ENCODE results near the gene PLD1.
"Not testable (repeated sequence)": the region's sequence is repeated elsewhere in the genome, so short reads cannot be mapped to it uniquely, and the experiment has no call there.

The PLD1 gene

DNA sequence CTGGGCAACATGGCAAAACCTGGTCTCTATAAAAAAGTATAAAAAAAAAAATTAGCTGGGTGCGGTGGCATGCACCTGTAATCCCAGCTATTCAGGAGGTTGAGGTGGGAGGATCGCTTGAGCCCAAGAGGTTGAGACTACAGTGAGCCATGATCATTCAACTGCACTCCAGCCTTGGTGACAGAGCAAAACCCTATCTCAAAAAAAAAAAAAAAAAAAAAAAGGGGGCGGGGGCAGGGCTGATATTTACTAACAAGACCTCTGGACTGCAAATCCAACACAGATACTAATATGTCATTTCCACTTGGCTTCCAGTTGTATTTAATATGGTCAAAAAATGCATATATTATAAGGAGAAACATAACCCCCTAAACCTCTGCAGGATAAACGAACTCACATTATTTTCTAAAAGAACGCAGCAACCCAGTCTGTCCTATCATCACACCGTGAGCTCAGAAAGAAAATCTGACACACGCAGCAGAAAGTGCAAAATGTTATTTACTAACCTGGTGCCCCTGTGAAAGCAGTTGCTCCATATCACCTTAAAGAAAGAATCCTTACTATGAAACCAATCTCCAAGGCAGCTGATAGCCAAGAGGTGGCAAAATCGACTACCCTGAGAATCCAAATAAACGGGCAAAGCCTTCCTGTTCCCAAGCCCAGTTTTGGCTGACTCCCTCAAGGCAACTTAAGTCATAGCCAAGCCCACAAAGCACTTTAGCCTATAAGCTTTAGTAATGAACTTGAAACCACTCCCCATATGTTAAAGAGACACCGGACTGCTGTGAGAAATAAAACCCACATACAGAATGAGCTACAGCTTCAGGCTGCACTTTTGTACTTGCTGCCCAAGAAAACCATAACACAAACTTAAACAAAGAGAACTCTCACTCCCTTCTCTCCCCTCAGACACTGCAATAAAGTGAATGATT is 39.3 kb downstream of the PLD1 start:
- DNase-seq (ENCODE audit: low spot score): peak; percentile 78

DNA sequence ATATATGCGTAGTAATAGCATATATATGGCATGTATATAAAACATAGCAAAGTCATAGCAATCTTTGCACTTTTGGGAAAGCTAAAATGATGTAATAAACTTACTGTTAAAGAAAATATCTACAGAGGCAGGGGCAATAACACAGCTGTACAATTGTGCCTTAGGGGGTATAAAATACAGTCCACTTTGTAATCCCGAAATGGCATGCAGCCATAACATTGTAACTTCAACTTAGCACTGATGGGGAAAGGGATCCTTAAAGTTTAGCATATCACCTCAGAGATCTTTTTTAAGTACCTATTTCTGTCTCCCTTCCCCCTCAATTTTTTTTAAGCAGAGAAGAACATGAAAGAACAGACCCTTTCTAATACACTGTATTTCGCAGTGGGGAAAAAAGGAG is 40.8 kb downstream of the PLD1 start:
- DNase-seq (ENCODE audit: low spot score): no peak

DNA sequence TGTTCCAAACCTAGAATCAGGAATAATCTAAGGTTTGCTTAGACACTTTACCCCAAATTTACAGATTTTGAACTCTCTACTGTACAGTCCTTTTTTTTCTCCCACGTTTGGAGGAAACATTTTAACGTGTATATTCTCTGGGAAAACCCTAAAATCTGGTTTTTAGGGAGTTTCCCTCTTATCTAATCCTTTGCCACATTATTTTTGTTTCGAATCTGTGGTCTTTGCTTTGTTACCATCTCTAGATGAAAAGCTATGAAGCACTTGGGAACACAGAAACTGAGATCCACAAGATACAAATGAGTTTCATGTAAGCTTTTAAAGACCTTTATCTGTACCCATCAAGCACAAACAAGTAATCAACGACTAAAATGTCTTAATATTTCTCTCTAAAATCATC is 41.3 kb downstream of the PLD1 start:
- DNase-seq (ENCODE audit: low spot score): no peak

DNA sequence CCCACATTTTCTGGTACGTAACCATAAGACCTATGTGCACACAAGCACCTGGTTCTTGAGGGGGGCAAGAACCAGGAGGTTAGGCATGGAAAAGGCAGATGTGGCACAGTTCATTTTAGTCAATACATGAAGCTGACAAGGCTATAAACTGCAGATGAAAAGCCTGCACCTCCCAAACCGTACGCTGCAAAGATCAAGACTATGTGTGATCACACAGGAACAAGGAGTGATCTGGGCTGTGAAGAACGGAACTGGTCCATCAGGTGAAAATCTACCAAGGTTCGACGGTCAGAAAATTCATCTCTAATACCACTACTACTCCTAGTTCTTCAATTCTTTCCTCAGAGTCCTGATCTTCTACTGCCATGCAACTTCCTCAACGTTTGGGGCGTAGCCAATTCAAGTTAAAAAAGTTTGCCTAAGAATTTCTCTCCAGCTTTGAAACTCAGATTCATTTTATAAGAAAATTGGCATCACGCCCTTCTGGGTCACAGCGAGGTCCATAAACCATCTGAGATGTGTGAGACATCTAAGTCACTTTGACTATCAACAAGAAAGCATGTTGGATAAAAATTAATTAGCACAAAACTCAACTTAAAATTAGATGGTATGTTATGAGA is 41.9 kb downstream of the PLD1 start:
- no peak for DNase-seq (ENCODE audit: low spot score)

DNA sequence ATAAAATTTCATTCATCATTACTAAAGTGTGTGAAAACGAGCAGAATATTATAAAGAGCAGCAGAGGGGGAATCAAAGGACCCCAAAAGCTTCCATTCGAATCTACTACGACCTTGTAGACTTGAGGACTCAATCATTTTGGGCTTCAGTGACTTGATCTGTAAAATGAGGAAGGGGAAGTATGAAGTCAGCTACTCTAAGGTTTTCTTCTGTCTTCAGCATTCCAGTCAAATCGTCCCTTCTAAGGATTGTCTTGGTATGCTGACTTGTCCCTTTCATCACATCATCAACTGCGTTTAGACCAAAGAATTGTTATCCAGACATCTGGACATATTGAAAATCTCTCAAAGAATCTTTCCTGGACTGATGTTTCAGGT is 44.8 kb downstream of the PLD1 start:
- DNase-seq (ENCODE audit: low spot score): no peak

DNA sequence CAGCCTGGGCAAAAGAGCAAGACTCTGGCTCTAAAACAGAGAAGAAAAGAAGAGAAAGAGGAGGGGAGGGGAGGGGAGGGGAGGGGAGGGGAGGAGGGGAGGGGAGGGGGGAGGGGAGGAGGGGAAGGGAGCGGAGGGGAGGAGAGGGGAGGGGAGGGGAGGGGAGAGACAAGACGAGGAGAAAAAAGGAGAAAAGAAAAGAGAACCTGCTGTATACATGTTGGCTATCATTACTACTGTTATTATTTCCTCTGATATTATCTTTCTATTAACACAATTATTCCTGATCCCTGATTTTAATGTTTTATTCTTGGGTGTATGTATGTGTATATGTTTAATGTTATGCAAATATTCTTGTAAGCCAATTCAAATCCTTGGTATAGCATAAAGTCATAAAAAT is 46.9 kb downstream of the PLD1 start:
- DNase-seq (ENCODE audit: low spot score): no peak

DNA sequence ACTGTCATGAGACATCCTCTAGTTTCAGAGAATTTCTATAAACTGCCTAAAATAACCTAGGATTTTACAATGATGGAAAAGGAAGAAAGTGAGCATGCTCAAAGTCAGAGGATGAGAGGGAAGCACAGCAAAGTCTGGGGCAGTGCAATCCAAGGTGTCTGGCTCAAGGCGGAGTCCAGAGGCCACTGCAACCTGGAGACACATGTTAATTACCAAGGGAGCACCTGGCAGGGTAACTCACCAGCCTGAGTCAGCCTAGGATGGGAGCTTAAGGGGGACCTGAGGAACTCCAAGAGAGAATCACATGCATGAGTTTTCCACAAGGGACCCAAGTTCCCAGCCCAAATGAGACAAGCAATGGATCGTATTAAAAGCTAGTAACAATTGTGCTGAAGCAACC is 49.8 kb downstream of the PLD1 start:
- DNase-seq (ENCODE audit: low spot score): no peak

DNA sequence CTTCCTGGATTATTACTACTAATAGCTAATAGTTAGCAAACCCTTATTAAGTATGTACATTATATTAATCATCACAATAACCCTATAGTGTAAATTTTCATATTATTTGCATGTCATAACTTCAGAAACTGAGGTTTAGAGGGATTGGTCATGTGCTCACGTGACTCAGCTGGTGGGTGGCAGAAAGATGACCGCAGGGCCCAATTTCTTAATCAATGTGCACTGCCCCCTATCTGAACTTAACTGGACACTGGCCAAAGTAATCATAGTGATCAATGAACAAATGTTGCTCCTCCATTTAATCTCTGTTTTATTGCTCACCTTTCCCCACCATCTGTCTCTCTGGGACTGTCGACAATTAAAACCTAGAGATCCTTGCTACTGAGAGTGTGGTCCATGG is 52.2 kb downstream of the PLD1 start:
- DNase-seq (ENCODE audit: low spot score): no peak

DNA sequence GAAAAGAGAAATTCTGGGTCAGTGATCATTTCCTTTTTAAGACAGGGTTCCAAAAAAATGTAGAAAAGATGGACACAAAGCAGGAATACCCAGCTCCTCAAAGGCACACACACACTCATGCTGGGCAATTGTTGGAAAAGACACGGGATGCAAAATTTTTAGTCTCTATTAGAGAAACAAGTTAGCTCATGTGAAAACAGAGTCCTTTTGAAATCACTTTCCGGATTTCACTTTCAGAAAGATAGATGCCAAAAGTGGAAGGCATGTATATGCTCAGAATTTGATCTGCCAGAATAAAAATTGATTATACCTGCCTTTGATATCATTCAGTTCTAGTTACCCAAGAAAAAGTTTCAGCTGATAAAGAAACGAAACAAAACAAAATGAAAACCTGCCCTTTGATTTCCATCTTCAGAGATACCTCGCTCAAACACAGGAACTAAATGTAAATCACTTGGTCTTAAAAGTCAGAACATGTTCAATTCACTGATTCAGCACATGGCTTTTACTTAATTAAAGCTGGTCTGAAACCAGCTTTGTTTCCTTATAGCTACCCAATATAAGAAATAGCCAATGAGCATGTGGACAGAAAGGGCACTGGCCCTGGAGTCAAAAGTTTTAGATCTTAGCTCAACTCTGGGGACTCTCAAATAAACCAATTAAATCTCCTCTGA is 52.8 kb downstream of the PLD1 start:
- no peak for DNase-seq (ENCODE audit: low spot score)

DNA sequence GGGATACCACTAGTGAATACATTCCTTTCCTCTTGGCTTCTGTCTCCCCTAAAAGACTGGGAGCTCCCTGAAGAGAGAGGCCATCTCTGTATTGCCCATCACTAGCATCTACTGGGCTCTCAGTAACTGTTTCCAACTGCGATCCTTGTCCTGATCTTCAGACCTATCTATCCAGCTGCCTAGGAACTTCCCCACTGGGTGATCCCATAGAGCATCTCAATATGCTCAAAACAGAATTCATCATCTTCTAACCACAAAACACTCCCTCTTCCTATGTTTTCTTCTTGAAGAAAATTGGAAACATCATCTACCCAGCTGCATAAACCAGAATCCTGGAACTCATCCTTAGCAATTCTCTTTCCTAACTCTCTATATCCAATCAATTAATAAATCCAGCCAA is 54.6 kb downstream of the PLD1 start:
- DNase-seq (ENCODE audit: low spot score): no peak

DNA sequence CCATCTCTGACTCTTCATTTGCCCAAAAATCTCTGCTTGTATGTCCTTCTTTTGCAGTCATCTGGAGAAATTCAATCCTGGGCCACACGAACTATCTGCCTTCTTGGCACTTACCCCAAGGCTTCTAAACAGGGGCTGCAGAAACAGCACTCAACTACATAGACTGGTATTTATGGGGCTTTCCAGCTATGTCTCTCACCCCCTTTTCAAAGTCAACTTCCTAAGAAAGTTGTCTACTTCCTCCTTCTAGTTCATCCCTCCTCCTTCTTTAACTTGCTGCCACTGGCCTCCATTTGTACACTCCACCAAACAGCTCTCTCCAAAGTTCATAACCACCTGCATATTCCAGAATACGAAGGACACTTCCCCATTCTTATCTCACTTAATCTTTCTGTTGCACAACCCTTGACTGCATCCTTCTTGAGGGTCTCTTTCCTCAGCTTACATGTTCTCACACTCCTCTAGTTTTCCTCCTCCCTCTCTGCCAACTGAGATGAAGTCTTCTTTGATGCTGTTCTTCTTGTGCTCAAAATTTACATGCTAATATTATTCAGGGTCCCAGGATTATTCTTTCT is 55.2 kb downstream of the PLD1 start:
- no peak for DNase-seq (ENCODE audit: low spot score)

DNA sequence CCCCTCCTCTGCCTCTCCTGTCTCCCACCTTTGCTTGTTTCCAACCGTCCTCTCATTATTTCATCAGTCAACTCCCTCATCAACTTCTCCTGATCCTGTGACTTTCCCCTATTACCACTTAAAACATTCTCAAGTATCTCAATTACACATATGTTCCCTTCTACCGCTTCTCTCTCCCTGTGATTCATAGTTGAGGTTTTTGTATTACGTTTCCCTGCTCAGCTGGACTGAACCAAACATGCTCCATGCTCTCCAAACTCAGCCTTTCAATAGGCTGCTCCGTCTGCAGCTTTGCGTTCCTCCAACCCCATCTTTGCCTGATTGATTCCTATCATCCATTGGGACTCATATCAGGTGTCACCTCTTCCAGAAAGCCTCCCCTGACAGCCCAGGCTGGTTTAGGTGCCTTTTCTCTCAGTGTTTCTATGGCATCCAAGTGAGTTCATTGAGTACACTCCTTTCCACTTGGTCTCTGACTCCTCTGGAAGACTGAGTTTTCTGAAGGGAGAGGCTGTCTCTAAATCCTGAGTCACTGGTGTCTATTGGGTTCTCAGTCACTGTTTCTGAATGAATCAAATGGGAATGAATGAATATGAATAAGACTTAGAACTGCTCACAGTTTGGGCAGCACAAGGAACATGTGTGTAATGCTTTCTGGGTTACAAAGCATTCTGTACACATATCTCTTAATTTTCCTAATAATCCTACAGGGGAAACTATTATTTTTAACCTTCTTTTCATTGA is 56.4 kb downstream of the PLD1 start:
- peak; percentile 26 for DNase-seq (ENCODE audit: low spot score)

DNA sequence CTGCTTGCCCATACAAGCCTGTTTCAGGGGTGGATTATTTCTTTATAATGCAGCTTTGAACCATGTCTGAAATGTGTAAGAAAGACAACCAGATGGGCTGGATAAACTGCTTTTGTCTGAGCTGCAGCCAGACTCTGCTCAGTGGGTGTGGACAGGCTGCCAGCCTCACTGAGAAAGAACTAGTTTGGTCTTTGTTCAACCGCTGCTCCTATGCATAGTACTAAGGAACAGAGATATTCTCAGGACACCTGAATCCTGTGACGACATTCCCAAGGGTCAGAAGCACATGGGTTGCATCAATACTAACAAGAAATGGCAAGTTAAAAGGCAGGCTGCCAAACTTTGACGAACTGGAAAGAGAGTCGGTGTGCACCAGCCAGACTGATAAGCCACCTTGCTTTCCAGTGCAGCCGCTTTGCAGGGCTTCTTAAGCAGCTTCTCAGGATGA is 57.2 kb downstream of the PLD1 start:
- DNase-seq (ENCODE audit: low spot score): no peak

DNA sequence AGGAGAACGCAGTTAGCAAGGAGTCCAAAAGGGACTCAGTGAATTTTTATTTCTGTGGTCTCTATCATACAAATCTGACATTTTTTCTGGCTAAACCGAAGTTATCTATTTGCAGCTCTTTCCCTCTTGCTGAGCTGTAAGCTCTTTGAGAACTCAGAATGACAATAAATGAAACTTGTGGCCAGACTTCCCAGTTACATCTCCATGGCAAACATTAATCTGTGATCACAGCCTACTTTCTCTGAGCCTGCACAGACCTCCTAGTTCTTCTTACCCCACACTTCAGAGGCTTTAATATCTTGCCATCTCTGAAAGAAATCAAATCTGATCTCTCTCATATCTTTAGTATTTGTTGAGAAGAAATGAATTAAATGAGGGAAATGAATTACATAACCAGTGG is 58.0 kb downstream of the PLD1 start:
- no peak for DNase-seq (ENCODE audit: low spot score)

DNA sequence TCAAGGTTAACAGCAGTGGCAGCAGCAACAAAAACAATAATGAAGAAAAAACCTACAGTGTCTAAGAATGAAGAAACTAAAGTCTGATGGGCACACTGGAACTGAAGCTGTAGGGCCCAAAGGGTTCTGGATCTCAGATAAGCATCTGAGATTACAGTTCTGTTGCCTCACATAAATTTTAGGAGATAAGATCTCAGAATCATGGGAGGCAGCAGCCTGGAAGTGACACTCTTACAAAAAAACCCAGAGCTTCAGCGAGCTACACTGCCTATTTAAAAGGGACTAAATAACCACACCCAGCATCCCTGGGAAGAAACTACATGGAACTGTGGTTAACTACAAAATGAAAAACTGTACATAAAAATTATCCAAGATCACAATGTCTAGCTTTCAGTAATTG is 61.2 kb downstream of the PLD1 start:
- no peak for DNase-seq (ENCODE audit: low spot score)

DNA sequence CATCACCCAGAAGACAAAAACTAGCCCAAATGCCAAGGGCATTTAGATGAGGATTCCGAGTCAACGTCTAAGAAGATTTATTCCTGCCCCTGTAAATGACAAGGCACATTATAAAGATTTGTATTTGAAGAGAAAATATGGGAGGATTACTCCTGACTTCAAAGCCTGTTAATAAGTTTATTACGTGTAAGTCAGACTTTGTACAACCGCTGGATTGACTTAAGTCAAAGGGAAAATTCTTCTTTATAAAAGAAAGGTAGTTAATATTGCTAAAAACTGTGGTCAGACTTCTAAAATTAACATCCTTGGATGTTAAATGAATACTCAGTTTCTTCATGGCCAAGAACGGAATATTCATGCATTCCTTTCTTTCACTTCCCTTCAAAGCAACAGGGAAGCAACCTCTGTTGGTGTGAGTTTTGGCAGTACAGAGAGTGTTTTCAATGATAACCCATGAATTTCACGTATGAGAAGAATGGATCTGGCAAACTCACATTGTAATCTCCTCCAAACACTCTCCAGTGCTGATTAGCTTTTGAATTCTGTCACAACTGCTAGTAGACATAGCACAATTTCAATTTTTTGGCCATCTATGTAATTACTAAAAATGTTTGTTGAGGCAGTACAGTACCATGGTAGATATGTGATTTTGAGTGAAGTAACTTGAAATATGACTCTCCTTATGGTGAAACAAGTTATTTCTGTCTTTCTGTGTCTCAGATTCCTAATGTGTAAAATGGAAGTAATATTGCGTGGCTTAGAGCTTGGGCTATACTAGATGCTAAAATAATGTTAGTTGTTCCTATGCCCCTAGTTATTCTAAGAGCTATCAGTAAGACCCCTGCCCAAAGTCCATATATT is 62.0 kb downstream of the PLD1 start:
- DNase-seq (ENCODE audit: low spot score): no peak

DNA sequence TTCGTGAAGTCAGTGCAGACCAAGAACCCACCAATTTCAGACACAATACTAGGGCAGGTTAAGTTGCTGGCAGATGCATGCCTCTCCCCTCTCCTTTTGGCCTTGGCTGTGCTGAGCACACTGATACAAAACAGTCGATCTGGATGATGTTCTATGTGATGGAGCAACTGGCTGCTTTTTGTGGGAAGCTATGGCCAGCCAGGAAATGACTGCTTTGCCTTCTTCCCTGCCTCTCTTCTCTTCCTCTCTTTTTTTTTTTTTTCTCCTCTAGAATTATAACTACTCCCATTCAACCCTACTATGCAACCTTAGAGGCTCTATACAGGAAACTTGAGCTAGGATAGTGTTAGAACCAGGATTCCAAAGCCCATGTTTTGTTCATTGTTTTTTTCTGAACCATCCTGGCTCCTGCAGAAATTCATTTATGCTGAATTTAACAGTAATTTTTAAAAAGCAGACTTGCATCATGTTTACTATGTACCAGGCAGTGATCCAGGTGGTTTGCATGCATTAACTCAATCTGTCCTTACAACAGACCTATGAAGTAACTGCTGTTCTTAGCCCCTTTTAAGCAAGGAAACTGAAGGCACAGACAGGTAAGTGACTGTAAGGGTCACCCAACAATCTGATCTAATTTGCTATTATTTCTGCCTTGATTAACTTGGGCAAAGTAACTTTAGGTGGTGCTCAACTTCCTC is 62.9 kb downstream of the PLD1 start:
- DNase-seq (ENCODE audit: low spot score): no peak

DNA sequence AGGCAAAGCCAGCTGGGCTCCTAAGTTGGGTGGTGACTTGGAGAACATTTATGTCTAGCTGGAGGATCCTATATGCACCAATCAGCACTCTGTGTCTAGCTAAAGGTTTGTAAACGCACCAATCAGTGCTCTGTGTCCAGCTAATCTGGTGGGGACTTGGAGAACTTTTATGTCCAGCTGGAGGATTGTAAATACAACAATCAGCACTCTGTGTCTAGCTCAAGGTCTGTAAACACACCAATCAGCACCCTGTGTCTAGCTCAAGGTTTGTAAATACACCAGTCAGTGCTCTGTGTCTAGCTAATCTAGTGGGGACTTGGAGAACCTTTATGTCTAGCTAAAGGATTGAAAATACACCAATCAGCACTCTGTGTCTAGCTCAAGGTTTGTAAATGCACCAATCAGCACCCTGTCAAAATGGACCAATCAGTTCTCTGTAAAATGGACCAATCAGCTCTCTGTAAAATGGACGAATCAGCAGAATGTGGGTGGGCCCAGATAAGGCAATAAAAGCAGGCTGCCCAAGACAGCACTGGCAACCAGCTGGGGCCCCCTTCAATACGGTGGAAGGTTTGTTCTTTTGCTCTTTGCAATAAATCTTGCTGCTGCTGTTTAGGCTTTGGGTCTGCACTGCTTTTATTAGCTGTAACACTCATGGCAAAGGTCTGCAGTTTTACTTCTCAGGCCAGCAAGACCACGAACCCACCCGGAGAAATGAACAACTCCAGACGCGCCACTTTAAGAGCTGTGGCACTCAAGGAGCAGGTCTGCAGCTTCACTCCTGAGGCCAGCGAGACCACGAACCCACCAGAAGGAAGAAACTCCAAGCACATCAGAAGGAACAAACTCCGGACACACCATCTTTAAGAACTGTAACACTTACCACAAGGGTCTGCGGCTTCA is 63.7 kb downstream of the PLD1 start:
- DNase-seq (ENCODE audit: low spot score): not testable (repeated sequence)

DNA sequence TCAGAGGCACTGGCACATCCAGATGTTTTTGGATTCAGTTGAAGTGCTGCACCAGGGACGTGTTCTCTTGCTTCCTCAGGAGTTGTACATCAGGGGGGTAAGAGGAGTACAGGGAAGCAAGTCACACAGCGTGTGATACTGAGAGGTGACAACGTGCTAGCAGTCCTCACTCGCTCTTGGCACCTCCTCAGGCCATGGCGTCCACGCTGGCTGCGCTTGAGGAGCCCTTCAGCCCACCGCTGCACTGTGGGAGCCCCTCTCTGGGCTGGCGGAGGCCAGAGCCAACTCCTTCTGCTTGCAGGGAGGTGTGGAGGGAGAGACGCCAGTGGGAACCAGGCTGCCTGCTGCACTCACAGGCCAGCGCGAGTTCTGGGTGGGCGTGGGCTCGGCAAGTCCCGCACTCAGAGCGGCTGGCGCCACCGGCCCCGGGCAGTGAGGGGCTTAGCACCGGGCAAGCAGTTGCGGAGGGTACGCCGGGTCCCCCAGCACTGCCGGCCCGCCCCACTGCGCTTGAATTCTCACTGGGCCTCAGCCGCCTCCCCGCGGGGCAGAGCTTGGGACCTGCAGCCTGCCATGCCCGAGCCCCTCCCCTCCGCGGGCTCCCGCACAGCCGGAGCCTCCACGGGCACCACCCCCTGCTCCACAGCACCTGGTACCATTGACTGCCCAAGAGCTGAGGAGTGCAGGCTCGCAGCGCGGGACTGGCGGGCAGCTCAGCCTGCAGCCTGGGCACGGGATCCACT is 64.5 kb downstream of the PLD1 start:
- DNase-seq (ENCODE audit: low spot score): no peak
